NCI-H1105 treated with DMSO at 0.1 percent for 48 hours (cell line): ENCODE data around the gene ABLIM2.

Source experiments
- DNase-seq: peaks from one replicate; lab custom pipeline; 2025; lab: John Stamatoyannopoulos, UW

The ABLIM2 gene

DNA sequence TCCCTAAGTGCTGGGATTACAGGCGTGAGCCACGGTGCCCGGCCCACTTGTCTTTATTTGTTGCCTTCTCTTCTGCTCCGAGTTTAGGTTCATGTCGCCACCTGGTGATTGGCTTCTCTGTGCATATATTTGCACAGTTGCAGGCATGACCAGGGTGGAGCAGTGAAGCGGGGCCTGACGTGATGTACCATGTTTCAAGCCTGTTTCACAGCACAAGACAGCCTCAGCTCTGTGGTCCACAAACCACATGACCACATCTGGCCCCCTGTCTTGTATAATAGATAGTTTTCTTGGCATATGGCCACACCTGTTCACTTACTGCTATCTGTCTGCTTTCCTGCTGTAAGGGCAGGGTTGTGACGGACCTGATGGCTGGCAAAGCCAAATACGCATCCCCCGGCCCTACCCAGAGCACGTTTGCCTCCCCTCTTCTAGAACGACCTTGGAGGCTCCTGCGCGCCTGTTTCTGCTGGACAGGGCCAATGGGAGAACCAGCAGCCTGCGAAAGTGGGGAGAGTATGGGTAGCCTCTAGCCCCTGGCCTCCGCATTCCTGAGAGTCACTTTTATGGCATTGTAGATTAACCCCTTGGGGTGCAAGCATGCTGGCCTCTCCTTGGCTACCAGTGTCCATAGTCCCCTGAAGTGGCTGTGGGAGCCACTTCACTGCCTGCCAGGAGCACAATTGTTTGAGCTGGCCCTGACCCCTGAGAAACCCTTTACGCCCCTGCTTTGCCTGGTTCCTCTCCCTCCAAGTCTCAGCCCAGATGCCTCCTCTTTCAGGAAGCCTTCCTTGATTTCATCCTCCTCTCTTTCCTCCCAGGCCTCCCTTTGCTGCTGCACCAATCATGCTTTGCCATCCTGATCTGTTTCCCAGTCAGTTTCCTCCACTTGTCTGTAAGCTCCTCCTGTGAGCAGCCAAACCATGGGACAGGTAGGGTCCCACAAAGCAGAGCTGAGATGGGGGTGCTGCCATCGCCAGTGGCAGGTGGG lies 34.4 kb upstream of the ABLIM2 start:
- DNase-seq = peak; percentile 4

DNA sequence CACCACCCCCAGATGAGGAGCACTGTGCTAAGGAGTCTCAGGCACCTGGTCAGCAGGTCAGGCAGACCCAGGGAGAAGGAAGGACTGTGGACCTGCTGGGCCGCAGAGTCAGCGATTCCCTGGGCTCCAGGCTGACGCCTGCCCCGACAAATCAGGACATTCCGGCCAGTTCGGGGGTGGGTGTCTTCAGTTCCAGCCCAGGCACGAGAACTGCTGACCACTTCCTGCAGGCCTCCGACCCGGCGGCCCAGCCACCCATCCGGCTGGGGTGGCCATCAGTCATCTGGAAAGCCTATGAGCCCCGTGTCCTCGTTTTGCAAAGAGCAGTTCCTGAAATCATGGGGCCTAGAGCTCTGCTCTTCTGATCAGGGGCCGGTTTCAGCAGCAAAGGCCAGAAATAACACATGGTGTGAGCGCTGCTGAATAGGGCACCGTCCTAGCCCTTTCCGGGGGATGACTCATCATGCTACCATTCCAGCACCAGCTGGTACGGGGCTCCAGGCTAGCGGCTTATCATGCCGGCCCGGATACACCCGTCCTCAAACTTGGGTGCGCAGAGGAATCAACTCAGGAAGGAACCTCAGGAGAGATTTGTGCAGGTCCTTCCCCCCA lies 32.6 kb upstream of the ABLIM2 start:
- no peak for DNase-seq

DNA sequence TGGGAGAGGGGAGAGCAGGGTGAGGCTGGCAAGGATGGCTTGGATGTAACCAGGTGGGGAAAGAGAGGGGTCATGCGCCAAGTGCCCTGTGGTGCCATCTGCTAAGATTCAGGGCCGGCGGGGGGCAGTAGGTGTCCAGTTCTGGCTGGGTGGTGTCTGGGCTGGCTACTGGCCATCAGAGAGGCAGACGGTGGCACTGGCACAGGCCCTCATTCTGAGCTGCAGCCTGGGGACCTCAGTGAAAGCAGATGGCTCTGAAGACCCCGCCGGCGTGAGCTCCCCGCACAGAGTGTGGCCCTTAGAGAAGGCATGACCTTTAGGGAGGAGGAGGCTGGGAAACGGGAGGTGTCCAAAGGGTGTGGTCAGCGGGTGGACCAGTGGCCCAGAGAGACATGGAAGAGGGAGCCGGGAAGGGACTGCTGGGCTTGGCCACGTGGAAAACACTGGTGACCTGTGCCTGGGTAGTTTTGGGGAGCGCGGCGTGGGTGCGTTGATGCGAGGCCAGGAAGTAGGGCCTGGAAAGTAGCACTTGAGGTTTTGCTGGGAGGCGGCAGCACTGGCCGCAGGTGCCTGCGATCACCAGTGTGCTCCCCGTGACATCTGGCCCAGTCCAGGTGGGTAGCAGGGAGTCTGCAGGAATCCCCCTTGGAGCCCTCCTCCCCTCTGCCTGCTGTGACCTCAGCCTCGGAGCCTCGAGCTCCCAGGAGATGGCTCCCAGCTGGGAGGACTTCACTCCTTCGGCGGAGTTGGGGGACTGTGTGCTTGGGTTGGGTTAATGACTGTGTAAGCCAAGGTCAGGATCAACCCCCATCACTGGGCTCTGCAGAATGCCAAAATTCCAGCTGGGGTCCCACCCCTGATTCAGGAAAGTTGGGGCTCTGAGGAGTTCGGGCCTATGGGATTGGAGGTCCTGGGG lies 31.2 kb upstream of the ABLIM2 start:
- no peak for DNase-seq

DNA sequence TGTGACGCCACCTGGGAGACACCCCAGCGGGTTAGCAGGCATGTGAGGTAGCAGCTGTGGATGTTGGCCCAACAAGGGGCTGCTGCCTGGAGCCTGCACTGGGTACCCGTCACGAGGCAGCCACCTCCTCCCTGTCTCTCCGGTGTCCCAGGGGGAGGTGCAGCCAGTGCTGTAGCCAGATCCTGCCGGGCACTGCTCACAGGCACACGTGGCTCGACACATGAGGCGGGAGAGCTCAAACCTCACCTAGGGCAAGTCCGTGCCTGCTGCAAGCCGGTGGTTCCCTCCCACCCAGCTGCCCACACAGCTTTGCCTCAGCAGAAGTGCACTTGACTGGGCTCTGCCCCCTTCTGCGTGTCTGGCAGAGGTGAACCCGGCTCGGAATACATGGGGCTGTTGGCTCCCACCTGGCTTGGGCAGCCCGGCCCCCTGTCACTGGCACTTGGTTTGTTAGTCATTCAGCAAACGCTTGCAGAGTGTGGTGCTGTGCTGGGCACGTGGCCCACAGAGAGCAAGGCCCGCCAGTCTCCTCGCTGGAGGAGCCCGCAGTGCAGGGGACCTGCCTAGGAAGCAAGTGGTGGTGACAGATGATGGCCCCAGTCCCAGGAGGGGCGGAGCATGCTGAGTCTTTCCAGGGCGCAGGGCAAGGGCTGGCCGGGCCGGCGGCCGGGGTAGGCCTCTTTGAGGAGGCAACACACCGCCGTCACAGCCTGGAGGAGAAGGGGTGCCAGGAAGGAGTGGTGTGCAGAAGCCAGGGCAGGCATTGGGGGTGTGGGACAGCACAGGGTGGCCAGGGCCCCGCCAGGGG lies 30.3 kb upstream of the ABLIM2 start:
- peak; percentile 93 for DNase-seq

DNA sequence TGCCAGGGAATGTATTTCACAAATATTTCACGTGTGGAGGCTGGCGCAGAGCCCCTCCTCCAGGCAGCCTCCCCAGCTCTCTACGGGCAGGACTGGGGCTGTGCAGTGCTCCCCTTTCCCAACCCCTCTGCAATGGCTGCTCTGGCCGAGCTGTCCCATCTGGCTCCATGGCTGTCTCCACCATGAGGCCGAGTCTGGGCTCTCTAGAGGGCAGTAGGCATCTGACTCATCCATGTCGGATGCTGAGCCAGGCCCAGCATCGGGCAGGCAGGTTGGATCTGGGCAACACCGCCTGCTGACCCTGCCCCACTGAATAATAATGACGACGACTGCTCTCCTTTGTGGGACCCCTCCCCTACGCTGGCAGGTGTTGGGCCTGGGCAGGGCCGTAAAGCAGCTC lies 29.5 kb upstream of the ABLIM2 start:
- no peak for DNase-seq

DNA sequence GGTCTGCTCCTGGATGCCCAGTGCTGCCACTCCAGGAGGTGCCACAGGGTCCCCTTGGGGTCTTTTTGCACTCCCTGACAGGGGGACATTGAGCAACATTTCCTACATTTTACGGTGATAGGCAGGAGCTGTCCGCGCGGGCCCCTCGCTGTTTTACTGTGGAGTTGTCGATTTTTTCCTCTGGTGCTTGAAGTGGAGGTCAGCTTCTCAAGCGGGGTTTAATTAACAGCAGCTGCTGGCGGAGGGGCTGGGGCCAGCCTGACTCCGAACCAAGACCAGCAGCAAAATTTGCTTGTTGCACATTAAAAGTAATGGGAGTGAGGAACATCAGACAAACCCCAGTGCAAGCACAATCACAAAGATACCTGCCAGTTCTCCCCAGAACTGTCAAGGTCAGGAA lies 27.3 kb upstream of the ABLIM2 start:
- no peak for DNase-seq

- DNase-seq = no peak
Observed at GRCh38 chr4:8185295-8185694, 26.7 kb upstream of the ABLIM2 start.

DNA sequence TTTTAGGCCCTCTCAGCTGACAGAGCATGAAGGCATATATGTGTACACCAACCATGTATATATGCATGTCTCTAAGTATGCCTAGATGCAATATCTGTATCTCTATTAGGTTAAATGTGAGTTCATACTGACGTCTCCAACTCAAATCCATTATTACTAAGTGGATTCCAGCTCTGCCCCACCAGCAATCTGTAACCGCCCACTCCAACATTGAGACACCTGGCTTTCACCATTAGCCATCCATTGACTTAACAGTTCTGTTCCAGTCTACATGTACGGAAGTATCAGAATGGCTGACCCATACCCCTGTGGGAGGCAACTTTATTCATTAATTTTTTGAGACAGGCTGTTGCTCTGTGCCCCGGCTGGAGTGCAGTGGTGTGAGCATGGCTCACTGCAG lies 25.4 kb upstream of the ABLIM2 start:
- no peak for DNase-seq

GRCh38 chr4:8182858-8183725 lies 24.5 kb upstream of the ABLIM2 start:
- no peak for DNase-seq

GRCh38 chr4:8182294-8182693 lies 23.7 kb upstream of the ABLIM2 start:
- DNase-seq = no peak

- no peak for DNase-seq
Observed at GRCh38 chr4:8181844-8182243, 23.2 kb upstream of the ABLIM2 start.

- no peak for DNase-seq
Observed at GRCh38 chr4:8181119-8181518, 22.5 kb upstream of the ABLIM2 start.

GRCh38 chr4:8180310-8181093 lies 21.9 kb upstream of the ABLIM2 start:
- DNase-seq = no peak

- no peak for DNase-seq
Observed at GRCh38 chr4:8179771-8180170, 21.2 kb upstream of the ABLIM2 start.

DNA sequence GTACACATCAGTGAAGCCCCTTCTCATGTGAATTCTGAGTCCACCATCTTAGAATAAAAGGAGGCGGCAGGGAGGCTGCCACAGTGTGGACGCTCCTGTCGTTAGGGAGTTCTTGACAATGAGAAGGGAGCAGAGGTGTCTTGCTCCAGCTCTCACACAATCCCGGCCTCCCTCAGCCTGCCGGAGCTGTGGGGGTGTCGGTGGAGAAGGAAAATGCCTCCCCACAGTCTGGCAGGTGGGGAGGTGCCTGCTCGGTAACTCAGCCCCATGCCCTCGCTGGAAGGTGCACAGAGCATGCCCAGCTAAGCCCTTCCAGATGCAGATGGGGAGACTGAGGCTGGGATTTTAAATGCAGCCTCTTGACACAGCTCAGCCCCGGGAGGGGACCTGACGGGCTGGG lies 20.5 kb upstream of the ABLIM2 start:
- DNase-seq = no peak

DNA sequence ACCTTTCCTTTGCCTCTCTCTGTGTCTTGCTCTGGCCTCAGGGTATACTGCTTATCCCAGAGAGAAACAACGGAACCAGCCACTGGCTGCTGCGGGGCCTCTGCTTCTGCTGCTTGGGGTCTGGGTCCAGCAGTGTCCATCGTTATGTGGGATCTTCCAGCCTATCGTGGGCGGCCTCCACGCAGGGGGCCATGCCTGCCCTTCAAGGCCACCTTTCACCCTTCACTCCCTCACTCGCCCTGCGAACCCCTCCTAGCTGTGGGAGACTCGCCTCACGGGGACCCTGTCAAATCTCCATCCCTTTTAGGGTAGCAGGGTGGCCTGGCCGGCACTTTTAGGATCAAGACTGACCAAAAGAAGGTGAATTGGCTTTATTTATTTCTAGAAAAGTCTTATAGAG lies 19.3 kb upstream of the ABLIM2 start:
- no peak for DNase-seq

DNA sequence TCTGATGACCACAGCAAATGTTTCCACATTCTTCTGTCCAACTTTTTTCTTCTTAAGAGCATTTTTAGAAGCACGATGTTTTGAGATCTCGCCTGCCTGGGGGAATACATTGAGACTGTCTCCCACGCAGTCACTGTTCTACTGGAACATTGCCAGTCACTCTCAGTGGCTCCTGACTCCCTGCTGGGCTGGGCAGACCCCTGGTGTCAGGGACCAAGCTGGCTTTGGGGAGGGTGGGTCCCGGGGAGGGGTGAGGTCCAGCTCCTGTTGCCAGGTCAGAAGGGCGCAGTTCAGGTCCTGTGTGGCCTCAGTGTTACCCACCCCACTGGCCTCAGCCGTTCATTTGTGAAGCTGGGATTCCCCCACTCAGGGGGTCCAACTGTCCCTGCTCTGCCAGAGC lies 18.9 kb upstream of the ABLIM2 start:
- no peak for DNase-seq

DNA sequence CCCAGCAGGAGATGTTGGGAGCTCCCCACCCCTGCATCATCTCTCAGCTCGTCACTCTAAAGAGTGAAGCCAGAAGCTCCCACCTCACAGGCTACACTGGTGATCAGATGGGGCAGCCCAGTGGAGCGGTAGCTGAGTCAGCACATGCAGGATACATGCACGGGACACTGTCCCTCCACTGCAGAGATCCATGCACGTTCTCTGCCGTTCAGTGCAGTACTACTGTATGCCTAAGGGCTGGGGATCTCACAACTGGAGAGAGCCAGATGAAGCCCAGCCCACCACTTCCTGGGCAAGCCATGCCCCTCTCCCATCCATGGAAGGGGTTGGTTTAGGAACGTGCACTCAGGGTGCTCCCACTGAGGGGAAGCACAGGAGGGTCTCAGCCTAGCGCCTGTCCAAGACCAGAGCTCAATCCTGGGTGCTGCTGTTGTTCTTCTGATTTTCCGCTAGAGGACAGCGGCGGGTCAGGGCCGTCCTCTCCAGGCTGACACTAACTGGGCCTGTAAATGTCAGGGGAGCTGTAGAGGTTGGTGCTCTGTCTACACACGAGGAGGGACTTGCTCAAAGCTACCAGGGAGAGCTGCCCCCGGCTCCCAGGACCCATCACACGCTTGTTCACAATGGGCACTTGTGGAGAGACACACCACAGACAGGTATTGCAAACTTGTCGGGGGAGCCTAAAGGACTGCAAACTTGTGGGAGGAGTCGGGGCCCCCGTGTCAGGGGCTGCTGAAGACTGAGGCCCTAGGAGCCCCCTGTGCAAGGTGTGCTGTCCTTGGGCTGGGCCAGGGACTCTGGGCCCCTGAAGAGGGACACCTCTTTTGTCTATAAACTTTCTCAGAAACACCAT lies 18.2 kb upstream of the ABLIM2 start:
- DNase-seq = peak; percentile 20

GRCh38 chr4:8175686-8176085 lies 17.1 kb upstream of the ABLIM2 start:
- no peak for DNase-seq
